NCI-H2227 (cell line): ENCODE data around the gene DND1.
A peak's percentile ranks its signal among the peaks of the same experiment; 100 is the strongest.
"Not testable (repeated sequence)": the region's sequence is repeated elsewhere in the genome, so short reads cannot be mapped to it uniquely, and the experiment has no call there.

ENCODE experiments used
- DNase-seq: peaks from one replicate; lab custom pipeline; 2025; ENCODE audit not compliant: unreplicated experiment; lab: John Stamatoyannopoulos, UW

Gene DND1

DNA sequence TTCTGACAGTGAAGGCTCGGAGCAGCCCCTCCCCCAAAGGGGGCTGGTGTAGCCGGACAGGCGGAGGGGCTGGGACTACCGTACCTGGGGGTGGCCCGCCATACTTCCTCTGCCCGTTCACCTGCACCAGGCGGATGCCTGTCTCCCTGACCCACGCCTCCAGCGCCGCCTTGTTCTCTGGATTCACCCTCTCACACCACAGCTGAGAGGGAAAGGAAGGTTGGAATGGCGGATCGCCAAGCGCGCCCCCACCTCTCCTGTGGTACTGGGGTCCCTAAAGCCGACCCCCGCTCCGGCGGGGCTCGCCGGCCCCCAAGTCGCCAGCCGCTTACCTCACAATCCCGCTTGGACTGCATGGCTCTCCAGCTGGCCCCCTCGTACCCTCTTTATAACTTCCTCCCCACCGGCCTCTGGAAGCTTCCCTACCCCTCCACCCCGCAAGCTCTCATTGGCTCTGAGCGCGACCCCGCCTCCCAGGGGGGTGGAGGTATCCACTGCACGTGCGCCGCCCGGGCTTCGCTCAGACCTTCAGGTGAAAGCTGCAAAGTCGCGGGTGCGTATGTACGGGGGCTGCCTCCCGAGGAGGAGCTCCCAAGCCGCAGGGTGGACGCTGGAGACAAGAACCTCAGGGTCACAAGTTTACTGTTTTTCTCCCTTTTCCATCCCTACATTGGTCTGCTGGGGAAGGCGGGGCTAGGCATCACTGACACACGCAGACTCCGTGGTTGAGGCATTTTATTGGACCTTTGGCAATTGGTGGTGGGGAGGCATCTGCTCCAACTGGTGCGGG lies at the start of gene DND1:
Gene DND1 (minus strand): TSS at position 390 of the 790 bp plus-strand sequence. CDS start 34 bp downstream, at position 356.
- DNase-seq, result no peak

DNA sequence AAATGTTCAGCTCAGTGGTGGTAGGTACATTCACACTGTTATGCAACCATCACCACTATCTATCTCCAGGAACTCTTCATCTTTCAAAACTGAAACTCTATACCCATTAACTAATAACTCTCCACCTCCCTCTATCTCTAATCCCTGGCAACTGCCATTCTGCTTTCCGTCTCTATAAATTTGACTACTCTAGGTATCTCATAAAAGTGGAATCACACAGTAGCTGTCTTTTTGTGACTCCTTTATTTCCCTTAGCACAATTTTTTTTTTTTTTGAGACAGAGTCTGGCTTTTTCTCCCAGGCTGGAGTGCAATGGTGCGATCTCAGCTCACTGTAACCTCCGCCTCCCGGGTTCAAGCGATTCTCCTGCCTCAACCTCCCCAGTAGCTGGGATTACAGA lies 48.0 kb upstream of the DND1 start:
- not testable (repeated sequence) for DNase-seq

GRCh38 chr5:140720738-140721137 lies 47.4 kb upstream of the DND1 start:
- not testable (repeated sequence) for DNase-seq

DNA sequence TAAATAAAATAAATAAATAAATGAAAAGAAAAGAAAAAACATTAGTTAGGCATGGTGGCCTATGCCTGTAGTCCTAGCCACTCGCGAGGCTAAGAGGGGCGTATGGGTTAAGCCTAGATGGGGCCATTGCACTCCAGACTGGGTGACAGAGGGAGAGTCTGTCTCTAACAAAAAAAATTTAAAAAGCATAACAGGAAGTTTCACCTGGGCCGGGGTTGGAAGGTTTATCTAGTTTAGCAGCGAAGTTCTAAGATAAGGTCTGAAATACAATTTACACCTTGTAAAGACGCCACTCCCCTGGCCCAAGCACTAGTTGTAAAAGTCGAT lies 44.9 kb upstream of the DND1 start:
- no peak for DNase-seq

GRCh38 chr5:140716238-140716637 lies 42.9 kb upstream of the DND1 start:
- DNase-seq, result not testable (repeated sequence)

DNA sequence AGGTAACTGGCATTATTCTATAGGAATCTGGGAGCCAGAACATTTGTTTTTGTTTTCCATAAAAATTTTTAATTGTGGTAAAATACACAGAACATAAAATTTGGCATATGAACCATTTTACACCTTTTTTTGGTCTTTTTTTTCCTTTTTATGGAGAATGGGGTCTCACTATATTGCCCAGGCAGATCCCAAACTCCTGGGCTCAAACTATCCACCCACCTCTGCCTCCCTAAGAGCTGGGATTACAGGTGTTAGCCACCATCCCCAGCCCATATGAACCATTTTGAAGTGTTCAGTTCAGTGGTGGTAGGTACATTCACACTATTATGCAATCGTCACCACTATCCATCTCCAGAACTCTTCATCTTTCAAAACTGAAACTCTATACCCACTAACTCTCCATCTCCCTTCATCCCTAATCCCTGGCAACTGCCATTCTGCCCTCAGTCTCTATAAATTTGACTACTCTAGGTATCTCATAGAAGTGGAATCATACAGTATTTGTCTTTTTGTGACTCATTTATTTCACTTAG lies 40.3 kb upstream of the DND1 start:
- no peak for DNase-seq

- no peak for DNase-seq
These were observed 38.4 kb upstream of the DND1 start for GRCh38 chr5:140711794-140712193.

DNA sequence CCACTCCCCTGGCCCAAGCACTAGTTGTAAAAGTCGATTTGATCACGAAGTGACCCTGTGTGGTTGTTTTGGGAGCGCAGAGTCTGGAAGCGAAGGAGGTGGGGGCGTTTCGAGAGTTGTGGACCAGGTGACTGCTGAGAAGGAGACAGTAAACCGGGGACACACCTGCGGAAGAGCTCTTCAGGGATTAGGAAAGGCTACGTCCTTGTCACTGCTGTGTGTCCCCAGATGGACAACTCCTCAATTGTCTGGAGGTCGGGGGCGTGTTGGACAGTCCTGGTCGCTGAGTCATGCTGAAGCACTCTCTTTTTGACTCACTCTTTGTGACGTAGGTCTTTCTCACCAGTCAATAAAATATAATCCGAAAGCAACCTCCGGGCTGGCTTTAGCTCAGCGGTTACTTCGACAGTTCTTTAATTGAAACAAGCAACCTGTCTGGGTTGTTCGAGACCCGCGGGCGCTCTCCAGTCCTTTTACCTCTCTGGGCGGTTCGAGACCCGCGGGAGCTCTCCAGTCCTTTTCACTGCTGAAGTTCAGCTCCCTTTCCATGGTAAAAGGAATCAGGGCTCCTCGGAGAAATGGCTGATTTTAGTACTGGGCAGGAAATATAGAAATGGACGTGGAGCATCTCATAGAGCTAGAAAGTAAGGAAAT lies 37.6 kb upstream of the DND1 start:
- peak; percentile 94 for DNase-seq

GRCh38 chr5:140708787-140709186 lies 35.4 kb upstream of the DND1 start:
- DNase-seq, result not testable (repeated sequence)

DNA sequence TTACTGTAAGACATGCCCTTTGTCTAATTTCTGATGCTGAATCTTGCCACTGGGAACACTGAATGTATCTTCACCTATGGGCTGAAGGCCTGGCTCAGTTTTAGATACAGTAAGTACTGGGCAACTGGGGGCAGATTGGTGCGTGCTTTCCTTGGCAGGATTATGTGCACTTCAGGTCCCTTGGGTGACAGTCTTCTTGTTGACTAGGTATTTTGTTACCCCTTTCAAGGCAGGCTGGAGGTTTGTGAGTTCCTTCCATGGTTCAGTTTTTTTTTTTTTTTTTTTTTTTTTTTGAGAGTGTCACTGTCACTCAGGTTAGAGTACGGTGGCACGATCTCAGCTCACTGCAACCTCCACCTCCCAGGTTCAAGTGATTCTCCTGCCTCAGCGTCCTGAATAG lies 34.4 kb upstream of the DND1 start:
- no peak for DNase-seq

DNA sequence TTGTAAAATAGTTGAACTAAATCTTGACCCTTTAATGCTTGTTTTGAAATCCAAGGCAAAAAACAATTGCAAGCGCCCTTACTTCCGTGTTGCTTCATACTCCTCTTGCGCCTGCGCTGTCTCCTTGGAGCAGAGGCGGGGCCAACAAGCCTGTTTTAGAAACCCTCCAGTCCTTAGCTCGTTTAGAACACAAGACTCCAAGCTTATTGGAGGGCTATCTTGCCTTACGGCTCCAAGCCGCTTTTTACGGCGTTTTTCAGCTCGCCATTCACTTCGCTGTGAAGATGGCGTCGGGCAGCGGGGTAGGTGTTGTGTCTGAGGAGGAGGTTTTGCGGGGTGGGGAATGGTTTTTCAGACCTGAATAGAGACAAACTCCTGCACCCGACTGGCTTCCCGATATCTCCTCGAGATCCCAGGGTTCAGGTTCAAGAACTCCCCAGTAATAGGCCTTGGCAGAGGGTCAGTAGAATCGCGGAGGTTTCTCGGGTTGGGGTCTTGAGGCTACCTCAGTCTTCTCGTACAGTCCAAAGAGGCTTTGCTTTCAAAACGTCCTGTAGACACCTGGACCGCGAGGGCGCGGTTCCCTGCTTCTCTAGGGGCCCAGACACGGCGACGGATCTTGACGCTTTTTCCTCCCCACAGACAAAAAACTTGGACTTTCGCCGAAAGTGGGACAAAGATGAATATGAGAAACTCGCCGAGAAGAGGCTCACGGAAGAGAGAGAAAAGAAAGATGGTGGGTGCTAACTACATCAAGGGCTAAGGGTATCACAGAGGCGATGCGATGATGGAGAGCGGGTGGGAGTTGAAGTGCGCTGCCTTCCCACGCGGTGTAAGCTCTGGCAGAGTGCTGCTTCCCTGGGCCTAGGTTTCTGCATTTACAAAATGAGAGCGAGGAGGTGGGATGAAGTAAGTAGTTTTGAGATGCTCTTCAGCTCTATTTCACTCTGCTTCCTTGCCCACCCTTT lies 27.1 kb upstream of the DND1 start, which contains the start of gene ZMAT2:
Gene ZMAT2 (plus strand): TSS at position 271 of the 968 bp plus-strand sequence. CDS start 14 bp downstream, at position 285.
- DNase-seq, result peak; percentile 95

DNA sequence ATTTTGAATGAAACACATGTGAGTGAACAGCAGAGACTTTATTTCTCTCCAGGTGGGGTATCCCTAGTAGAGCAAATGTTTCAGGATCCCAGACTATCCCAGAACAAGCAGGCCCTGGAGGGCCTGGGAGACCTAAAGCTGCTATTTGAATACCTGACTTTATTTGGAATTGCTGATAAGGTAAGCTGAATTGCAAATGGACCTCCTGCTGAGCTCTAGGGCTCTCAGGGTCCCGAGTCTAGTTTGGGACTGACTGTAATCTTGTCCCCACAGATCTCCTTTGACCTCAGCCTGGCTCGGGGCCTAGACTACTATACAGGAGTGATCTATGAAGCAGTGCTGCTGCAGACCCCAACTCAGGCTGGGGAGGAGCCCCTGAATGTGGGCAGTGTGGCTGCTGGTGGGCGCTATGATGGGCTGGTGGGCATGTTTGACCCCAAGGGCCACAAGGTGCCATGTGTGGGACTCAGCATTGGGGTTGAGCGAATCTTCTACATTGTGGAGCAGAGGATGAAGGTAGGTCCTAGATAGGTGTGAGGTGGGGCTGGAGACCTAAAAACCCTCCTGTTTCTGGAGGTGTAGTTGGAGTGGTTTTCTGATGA lies 23.6 kb upstream of the DND1 start:
- no peak for DNase-seq

DNA sequence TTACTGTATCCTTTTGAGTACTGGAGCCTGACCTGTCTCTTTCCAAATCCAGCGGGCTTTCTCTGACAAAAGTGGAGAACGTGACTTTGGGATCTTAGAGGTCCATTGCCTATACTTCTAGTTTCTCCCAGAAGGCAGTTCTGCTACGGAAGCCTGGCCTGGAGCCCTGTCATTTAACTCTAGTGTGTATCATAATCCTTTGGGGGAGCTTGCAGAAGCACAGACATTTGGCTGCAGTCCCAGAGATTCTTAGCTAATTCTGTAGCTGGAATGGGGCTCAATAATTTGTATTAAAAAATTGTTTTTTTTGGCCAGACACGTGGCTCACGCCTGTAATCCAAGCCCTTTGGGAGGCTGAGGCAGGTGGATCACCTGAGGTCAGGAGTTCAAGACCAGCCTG lies 20.9 kb upstream of the DND1 start:
- DNase-seq, result no peak

GRCh38 chr5:140690941-140691924 lies 17.9 kb upstream of the DND1 start, which contains the start of the genes HARS1 and HARS2:
TSS of gene HARS1 (minus strand) at chr5:140691370. CDS start at chr5:140691304, 66 bp downstream.
TSS of gene HARS2 (plus strand) at chr5:140691455. CDS start at chr5:140691649, 194 bp downstream.
- peak; percentile 94 for DNase-seq

DNA sequence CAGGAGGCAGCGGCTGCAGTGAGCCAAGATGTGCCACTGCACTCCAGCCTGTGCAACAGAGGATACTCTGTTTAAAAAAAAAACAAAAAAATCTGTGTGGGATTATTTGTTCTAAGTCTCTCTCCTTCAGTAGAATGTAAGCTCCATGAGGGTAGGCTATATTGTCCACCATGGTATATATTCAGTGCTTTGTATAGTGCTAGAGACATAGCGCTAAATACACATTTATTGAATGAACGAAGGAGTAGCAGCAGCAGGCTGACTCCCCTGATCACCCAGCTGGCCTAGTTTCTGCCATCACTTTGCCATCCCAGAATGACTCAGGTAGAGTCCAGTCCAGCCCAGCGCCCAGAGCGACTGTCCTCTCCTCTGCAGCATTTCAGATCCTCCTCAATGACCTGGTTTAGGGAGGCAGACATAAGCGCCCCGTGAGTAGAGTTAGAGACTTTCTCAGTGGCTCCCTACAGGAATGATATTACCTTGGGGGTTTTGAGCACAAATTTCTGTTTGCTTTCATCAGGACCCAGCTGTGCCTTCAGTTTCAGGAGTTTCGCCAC lies 17.1 kb upstream of the DND1 start:
- DNase-seq, result no peak

DNA sequence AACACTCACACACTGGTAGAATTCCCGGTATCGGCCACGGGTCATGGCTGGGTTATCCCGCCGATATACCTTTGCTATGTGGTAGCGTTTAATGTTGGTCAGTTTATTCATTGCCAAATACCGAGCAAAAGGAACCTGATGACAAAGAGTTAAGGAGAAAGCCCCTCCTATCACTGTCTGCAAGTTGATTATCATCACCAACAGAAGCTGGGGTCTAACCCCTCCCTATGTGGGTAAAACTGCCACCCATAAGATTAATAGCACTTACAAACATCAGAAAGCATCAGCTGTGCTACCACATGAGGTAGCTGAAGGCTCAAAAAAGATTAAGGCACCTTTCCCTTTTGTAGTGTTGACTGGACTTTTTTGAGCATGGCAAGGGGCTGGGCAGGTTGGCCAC lies 5.6 kb upstream of the DND1 start:
- DNase-seq, result no peak

- no peak for DNase-seq
These were observed 4.6 kb upstream of the DND1 start for GRCh38 chr5:140677947-140678346.

- DNase-seq, result no peak
These were observed 1.3 kb upstream of the DND1 start for GRCh38 chr5:140674629-140675028.

DNA sequence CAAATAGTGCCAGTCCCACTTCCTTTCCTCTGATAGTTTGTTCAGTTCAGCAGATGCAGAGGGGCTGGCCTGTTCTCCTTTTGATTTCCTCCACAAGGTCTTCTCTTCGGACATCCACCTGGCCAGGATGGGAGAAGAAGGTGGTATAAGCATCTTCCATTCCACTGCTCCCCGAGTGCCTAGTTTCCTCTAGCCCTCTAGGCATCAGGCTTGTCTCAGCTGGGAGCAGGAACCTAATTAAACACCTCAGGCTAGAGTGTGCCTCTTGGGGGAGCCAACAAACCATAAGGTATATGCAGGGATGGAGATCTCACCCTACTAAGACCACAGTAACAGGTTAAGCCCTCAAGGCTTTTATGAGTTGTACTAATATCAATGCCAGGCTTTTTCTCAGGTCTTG lies 835 bp upstream of the DND1 start:
- DNase-seq, result no peak
